Heart left ventricle (tissue), 13 donors: Measurements from ENCODE around the gene DUXB.

Source experiments
- POLR2A ChIP-seq, 2 donors: fragments of 450-650 bp; IDR thresholded peaks; one replicate each; pipeline ENCODE4 v1.6.1; 2017; ENCODE audit warnings: antibody characterized with exemption in 2 of 2, mild to moderate bottlenecking in 2 of 2, moderate library complexity in 2 of 2
- TF ChIP-seq, protein P1 (sequence below), 12 donors: fragments of 200-600 bp; sonication (generic) in 4 of 12; IDR thresholded peaks; one replicate each; pipeline versions ENCODE4 v1.5.0 to v1.8.0; 2018 to 2022; ENCODE audit warnings: antibody characterized with exemption in 12 of 12, mild to moderate bottlenecking in 5 of 12
- donor health status: ischemic (EF 13 %, LVEDD 7.1; RV severe dilation, severe dysfunction).
- donor health status: DM: no; HTN: yes; CAD: no.
- donor health status: DM: no; HTN: no; CAD: no.
- donor health status: ischemic (EF 25% LVEDD 6.9; RV normal size, moderate dysfunction).
- donor health status: ischemic (EF 25% LVEDD 5.7; RV mildly dilated, moderate dysfunction).
- donor health status: ischemic (EF 35%, LVEDD 5.7; RV mildly dilated, moderate dysfunction).
- donor health status: nonischemic (EF 11% LVEDD 7.7; RV severe dilation, severe dysfunction).
- donor health status: DM: yes; HTN: yes; CAD: no.
- donor health status: PGD.
- donor health status: ischemic (EF 29% LVEDD 5.4; RV normal size, mild dysfunction).
- donor health status: nonischemic (EF 23%, LVEDD 6.1; RV moderate dilation, normal function).

DNA sequence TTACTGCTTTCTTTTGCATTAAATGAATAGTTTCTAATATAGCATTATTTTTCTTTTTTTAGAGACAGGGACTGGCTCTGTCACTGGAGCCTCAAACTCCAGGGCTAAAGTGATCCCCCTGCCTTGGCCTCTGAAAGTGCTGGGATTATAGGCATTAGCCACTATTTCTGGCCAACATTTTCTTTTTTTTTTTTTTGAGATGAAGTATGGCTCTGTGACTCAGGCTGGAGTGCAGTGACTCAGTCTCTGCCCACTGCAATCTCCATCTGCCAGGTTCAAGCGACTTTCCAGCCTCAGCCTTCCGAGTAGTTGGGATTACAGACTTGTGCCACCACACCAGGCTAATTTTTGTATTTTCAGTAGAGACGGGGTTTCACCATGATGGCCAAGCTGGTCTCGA lies 2.0 kb upstream of the DUXB start:
- TF ChIP-seq, protein P1, sequence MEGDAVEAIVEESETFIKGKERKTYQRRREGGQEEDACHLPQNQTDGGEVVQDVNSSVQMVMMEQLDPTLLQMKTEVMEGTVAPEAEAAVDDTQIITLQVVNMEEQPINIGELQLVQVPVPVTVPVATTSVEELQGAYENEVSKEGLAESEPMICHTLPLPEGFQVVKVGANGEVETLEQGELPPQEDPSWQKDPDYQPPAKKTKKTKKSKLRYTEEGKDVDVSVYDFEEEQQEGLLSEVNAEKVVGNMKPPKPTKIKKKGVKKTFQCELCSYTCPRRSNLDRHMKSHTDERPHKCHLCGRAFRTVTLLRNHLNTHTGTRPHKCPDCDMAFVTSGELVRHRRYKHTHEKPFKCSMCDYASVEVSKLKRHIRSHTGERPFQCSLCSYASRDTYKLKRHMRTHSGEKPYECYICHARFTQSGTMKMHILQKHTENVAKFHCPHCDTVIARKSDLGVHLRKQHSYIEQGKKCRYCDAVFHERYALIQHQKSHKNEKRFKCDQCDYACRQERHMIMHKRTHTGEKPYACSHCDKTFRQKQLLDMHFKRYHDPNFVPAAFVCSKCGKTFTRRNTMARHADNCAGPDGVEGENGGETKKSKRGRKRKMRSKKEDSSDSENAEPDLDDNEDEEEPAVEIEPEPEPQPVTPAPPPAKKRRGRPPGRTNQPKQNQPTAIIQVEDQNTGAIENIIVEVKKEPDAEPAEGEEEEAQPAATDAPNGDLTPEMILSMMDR (IDR thresholded peaks at IDR 0.05) = no peak
- no peak for TF ChIP-seq POLR2A (IDR thresholded peaks at IDR 0.05)
